Measurements from ENCODE around the gene GNAT1.

GRCh38 chr3:50226888-50227389 lies 35.5 kb downstream of the GNAT1 start:
- TF ChIP-seq CTCF (IDR thresholded peaks at IDR 0.05) (no peak), EZH2 (IDR thresholded peaks at IDR 0.05; ENCODE audit: borderline replicate concordance, insufficient read depth, low read depth, low read length, poor library complexity, severe bottlenecking) (no peak)
